ENCODE results near the gene TES. TPM values are rescaled to one million over a fixed set of nuclear protein-coding genes. Genes with fewer than 3 reads are reported as not detected.

The TES gene
- polyA plus RNA-seq, 1 donor (not counting 4 experiments of a cell fraction or from before 2014, with no cell fraction given), result 187 TPM

DNA sequence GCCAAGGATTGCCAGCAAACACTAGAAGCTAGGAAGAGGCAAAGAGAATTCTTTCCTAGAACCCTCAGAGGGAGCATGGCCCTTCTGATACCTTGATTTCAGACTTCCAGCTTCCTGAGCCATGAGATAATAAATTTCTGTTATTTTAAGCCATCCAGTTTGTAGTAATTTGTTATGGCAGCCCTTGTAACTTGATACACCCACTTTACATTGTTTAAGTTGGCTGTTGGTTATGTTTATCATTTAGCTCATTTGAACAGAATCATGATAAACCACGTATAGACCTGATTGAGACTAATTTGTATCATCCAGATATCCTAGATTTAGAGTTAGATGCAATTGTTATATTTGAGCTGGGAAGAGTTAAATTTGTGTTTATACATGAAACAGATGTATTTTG, 9.4 kb upstream of the TES start:
- Histone ChIP-seq H3K79me2 (ENCODE audit: control insufficient read depth, insufficient read depth, low read length) (no peaks in the 10 kb centered on the region), H3K9me3 (ENCODE audit: control insufficient read depth, low read depth, low read length) (no peaks in the 10 kb centered on the region), H3K9me1 (ENCODE audit: control insufficient read depth, extremely low read depth, insufficient read depth, low read length) (no peaks in the 10 kb centered on the region), H3K27me3 (ENCODE audit: control insufficient read depth, extremely low read depth, insufficient read depth, low read length) (no peaks in the 10 kb centered on the region), H2AFZ (ENCODE audit: control insufficient read depth, low read length) (no peak overlapping the region), H3K27ac (ENCODE audit: control insufficient read depth, insufficient read depth, low read length) (no peak overlapping the region), H3K4me2 (ENCODE audit: control insufficient read depth, extremely low read depth, insufficient read depth, low read depth, low read length) (no peak overlapping the region), H3K36me3 (ENCODE audit: control insufficient read depth in 2 of 2, extremely low read depth in 1 of 2, insufficient read depth in 2 of 2, low read length in 2 of 2) (no peaks in the 10 kb centered on the region), H4K20me1 (ENCODE audit: control insufficient read depth, extremely low read depth, insufficient read depth, low read length) (no peaks in the 10 kb centered on the region), H3K4me1 (ENCODE audit: control insufficient read depth, extremely low read depth, insufficient read depth, low read length) (peaks cover 7% of the 10 kb centered on the region), H3K9ac (ENCODE audit: control insufficient read depth, extremely low read depth, insufficient read depth, low read length) (no peak overlapping the region), H3K4me3 (ENCODE audit: control insufficient read depth in 2 of 3, extremely low read depth in 1 of 3, insufficient read depth in 2 of 3, low read depth in 1 of 3, low read length in 3 of 3) (no peak overlapping the region)
- FAIRE-seq (no peak), DNase-seq (ENCODE audit: low read depth, low spot score) (no peak)
- TF ChIP-seq EZH2 (IDR thresholded peaks at IDR 0.05; ENCODE audit: low read length), result no peak
- TF ChIP-seq, protein P1, sequence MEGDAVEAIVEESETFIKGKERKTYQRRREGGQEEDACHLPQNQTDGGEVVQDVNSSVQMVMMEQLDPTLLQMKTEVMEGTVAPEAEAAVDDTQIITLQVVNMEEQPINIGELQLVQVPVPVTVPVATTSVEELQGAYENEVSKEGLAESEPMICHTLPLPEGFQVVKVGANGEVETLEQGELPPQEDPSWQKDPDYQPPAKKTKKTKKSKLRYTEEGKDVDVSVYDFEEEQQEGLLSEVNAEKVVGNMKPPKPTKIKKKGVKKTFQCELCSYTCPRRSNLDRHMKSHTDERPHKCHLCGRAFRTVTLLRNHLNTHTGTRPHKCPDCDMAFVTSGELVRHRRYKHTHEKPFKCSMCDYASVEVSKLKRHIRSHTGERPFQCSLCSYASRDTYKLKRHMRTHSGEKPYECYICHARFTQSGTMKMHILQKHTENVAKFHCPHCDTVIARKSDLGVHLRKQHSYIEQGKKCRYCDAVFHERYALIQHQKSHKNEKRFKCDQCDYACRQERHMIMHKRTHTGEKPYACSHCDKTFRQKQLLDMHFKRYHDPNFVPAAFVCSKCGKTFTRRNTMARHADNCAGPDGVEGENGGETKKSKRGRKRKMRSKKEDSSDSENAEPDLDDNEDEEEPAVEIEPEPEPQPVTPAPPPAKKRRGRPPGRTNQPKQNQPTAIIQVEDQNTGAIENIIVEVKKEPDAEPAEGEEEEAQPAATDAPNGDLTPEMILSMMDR (optimal IDR thresholded peaks at IDR 0.05 in 1 of 3, IDR thresholded peaks at IDR 0.05 in 1 of 3, conservative IDR thresholded peaks at IDR 0.05 in 1 of 3; ENCODE audit: extremely low read depth in 1 of 3, insufficient read depth in 2 of 3, low read length in 3 of 3), result no peak
- dilution Hi-C loops (cut with MboI; ENCODE audit: extremely low pct_ligation_motif_present, low sequenced_read_pairs), result no loop called here

DNA sequence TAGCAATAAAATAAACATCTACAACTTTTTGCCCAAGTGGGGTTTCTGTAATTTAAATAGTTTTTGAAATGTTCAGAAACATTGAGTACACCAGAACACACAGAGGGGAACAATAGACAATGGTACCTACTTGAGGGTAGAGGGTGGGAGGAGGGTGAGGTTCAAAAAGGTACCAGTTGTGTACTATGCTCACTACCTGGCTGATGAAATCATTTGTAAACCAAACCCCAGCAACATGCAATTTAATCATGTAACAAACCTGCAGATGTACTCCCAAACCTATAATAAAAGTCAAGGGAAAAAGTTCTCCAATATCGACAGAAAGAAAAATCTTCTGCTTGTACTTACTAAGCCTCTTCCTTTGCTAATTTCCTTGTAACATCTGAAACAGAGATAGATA, 4.2 kb upstream of the TES start:
- H3K79me2 ChIP-seq (ENCODE audit: control insufficient read depth, insufficient read depth, low read length), result peaks cover 3% of the 10 kb centered on the region
- DNase-seq (ENCODE audit: low read depth, low spot score) (no peak), FAIRE-seq (no peak)
- dilution Hi-C loops (cut with MboI; ENCODE audit: extremely low pct_ligation_motif_present, low sequenced_read_pairs), result no loop called here
- H4K20me1 ChIP-seq (ENCODE audit: control insufficient read depth, extremely low read depth, insufficient read depth, low read length), result no peaks in the 10 kb centered on the region
- no peaks in the 10 kb centered on the region for H3K27me3 ChIP-seq (ENCODE audit: control insufficient read depth, extremely low read depth, insufficient read depth, low read length)
- TF ChIP-seq, protein P1 (optimal IDR thresholded peaks at IDR 0.05 in 1 of 3, IDR thresholded peaks at IDR 0.05 in 1 of 3, conservative IDR thresholded peaks at IDR 0.05 in 1 of 3; ENCODE audit: extremely low read depth in 1 of 3, insufficient read depth in 2 of 3, low read length in 3 of 3), result no peak
- H3K4me3 ChIP-seq (ENCODE audit: control insufficient read depth in 2 of 3, extremely low read depth in 1 of 3, insufficient read depth in 2 of 3, low read depth in 1 of 3, low read length in 3 of 3), result no peak overlapping the region
- H3K27ac ChIP-seq (ENCODE audit: control insufficient read depth, insufficient read depth, low read length), result no peak overlapping the region
- no peaks in the 10 kb centered on the region for H3K36me3 ChIP-seq (ENCODE audit: control insufficient read depth in 2 of 2, extremely low read depth in 1 of 2, insufficient read depth in 2 of 2, low read length in 2 of 2)
- H3K9me1 ChIP-seq (ENCODE audit: control insufficient read depth, extremely low read depth, insufficient read depth, low read length), result no peaks in the 10 kb centered on the region
- no peak overlapping the region for H3K4me2 ChIP-seq (ENCODE audit: control insufficient read depth, extremely low read depth, insufficient read depth, low read depth, low read length)
- H3K9me3 ChIP-seq (ENCODE audit: control insufficient read depth, low read depth, low read length), result no peaks in the 10 kb centered on the region
- H2AFZ ChIP-seq (ENCODE audit: control insufficient read depth, low read length), result no peak overlapping the region
- H3K9ac ChIP-seq (ENCODE audit: control insufficient read depth, extremely low read depth, insufficient read depth, low read length), result no peak overlapping the region
- H3K4me1 ChIP-seq (ENCODE audit: control insufficient read depth, extremely low read depth, insufficient read depth, low read length), result peaks cover 4% of the 10 kb centered on the region
